ENCODE results near the gene IGF1. TPM values are rescaled to one million over a fixed set of nuclear protein-coding genes. Genes with fewer than 3 reads are reported as not detected.

IGF1 gene
- total and polyA plus RNA-seq, 10 of the 15 experiments (the other 5 are each of a cell fraction or from before 2014, with no cell fraction given): 2.4 to 9.2 (median 3.5) TPM

GRCh38 chr12:102406033-102406584 lies 74.3 kb downstream of the IGF1 start (continued):
- TF ChIP-seq IRF5 (IDR thresholded peaks at IDR 0.05; ENCODE audit: borderline replicate concordance) (no peak), NR2C2 (IDR thresholded peaks at IDR 0.05; ENCODE audit: borderline replicate concordance, control insufficient read depth, insufficient read length, low read depth) (no peak), ZZZ3 (IDR thresholded peaks at IDR 0.05; ENCODE audit: control insufficient read depth, insufficient read length, low read depth) (no peak), BCL11A (IDR thresholded peaks at IDR 0.05; ENCODE audit: low read depth, low read length) (0 out of 2 replicates have a peak, but pooled peaks have one; percentile 43), ZNF217 (IDR thresholded peaks at IDR 0.05) (no peak), NFXL1 (IDR thresholded peaks at IDR 0.05; ENCODE audit: borderline replicate concordance) (no peak), ETV6 (conservative IDR thresholded peaks at IDR 0.05 in 1 of 2, IDR thresholded peaks at IDR 0.05 in 1 of 2; ENCODE audit: borderline replicate concordance in 1 of 2, low read depth in 1 of 2) (no peak), HDAC6 (IDR thresholded peaks at IDR 0.05; ENCODE audit: unreplicated experiment) (no peak), CHD4 (IDR thresholded peaks at IDR 0.05) (no peak), CREB1 (IDR thresholded peaks at IDR 0.05; ENCODE audit: low read depth) (0 out of 2 replicates have a peak, but pooled peaks have one; percentile 26), DPF2 (IDR thresholded peaks at IDR 0.05) (0 out of 2 replicates have a peak, but pooled peaks have one; percentile 32), BHLHE40 (IDR thresholded peaks at IDR 0.05; ENCODE audit: borderline replicate concordance in 1 of 2, low read depth in 2 of 2, low read length in 1 of 2) (peak; percentile 88 to 94), TBL1XR1 (IDR thresholded peaks at IDR 0.05; ENCODE audit: low read depth, low read length) (no peak), USF2 (IDR thresholded peaks at IDR 0.05; ENCODE audit: borderline replicate concordance, low read depth, low read length) (peak; percentile 17; the same call in 1 of the 2 replicates), MTA2 (IDR thresholded peaks at IDR 0.05; ENCODE audit: low read depth) (peak; percentile 85; the same call in 1 of the 2 replicates)
- TF ChIP-seq, protein P1, sequence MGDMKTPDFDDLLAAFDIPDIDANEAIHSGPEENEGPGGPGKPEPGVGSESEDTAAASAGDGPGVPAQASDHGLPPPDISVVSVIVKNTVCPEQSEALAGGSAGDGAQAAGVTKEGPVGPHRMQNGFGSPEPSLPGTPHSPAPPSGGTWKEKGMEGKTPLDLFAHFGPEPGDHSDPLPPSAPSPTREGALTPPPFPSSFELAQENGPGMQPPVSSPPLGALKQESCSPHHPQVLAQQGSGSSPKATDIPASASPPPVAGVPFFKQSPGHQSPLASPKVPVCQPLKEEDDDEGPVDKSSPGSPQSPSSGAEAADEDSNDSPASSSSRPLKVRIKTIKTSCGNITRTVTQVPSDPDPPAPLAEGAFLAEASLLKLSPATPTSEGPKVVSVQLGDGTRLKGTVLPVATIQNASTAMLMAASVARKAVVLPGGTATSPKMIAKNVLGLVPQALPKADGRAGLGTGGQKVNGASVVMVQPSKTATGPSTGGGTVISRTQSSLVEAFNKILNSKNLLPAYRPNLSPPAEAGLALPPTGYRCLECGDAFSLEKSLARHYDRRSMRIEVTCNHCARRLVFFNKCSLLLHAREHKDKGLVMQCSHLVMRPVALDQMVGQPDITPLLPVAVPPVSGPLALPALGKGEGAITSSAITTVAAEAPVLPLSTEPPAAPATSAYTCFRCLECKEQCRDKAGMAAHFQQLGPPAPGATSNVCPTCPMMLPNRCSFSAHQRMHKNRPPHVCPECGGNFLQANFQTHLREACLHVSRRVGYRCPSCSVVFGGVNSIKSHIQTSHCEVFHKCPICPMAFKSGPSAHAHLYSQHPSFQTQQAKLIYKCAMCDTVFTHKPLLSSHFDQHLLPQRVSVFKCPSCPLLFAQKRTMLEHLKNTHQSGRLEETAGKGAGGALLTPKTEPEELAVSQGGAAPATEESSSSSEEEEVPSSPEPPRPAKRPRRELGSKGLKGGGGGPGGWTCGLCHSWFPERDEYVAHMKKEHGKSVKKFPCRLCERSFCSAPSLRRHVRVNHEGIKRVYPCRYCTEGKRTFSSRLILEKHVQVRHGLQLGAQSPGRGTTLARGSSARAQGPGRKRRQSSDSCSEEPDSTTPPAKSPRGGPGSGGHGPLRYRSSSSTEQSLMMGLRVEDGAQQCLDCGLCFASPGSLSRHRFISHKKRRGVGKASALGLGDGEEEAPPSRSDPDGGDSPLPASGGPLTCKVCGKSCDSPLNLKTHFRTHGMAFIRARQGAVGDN (IDR thresholded peaks at IDR 0.05): peak; percentile 54; the same call in 1 of the 2 replicates
- TF ChIP-seq, protein P2, sequence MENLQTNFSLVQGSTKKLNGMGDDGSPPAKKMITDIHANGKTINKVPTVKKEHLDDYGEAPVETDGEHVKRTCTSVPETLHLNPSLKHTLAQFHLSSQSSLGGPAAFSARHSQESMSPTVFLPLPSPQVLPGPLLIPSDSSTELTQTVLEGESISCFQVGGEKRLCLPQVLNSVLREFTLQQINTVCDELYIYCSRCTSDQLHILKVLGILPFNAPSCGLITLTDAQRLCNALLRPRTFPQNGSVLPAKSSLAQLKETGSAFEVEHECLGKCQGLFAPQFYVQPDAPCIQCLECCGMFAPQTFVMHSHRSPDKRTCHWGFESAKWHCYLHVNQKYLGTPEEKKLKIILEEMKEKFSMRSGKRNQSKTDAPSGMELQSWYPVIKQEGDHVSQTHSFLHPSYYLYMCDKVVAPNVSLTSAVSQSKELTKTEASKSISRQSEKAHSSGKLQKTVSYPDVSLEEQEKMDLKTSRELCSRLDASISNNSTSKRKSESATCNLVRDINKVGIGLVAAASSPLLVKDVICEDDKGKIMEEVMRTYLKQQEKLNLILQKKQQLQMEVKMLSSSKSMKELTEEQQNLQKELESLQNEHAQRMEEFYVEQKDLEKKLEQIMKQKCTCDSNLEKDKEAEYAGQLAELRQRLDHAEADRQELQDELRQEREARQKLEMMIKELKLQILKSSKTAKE (IDR thresholded peaks at IDR 0.05; ENCODE audit: low read depth, poor library complexity, severe bottlenecking): peak; percentile 83
